HEK293T (cell line): ENCODE data around the gene CCDC158.

ENCODE experiments used
- ARNT ChIP-seq: fragments of 450-650 bp; IDR thresholded peaks from 2 replicates; pipeline ENCODE4 v1.6.1; 2017; ENCODE audit warnings: mild to moderate bottlenecking
- BHLHE40 ChIP-seq: fragments of 450-650 bp; IDR thresholded peaks from 2 replicates; pipeline ENCODE4 v1.6.1; 2016; ENCODE audit warnings: mild to moderate bottlenecking, moderate library complexity, borderline replicate concordance
- CTBP1 ChIP-seq: fragments of 450-650 bp; IDR thresholded peaks from 2 replicates; pipeline ENCODE4 v1.6.1; 2016; ENCODE audit warnings: borderline replicate concordance
- ELF4 ChIP-seq: fragments of 450-650 bp; IDR thresholded peaks from 2 replicates; pipeline ENCODE4 v1.6.1; 2017; ENCODE audit warnings: antibody characterized with exemption
- FOXA1 ChIP-seq: fragments of 450-650 bp; IDR thresholded peaks from 2 replicates; pipeline ENCODE4 v1.6.1; 2016; ENCODE audit warnings: mild to moderate bottlenecking
- FOXK2 ChIP-seq: fragments of 450-650 bp; IDR thresholded peaks from 2 replicates; pipeline ENCODE4 v1.6.1; 2016; ENCODE audit warnings: mild to moderate bottlenecking
- FOXM1 ChIP-seq: fragments of 450-650 bp; IDR thresholded peaks from 2 replicates; pipeline ENCODE4 v1.6.1; 2017; ENCODE audit warnings: mild to moderate bottlenecking, borderline replicate concordance
- LEF1 ChIP-seq: fragments of 450-650 bp; IDR thresholded peaks from 2 replicates; pipeline ENCODE4 v1.6.1; 2017; ENCODE audit warnings: mild to moderate bottlenecking, borderline replicate concordance
- NFRKB ChIP-seq: fragments of 450-650 bp; IDR thresholded peaks from 2 replicates; pipeline ENCODE4 v1.6.1; 2016; ENCODE audit warnings: mild to moderate bottlenecking, moderate library complexity
- PKNOX1 ChIP-seq: fragments of 450-650 bp; IDR thresholded peaks from 2 replicates; pipeline ENCODE4 v1.6.1; 2016
- SP1 ChIP-seq: fragments of 450-650 bp; IDR thresholded peaks from 2 replicates; pipeline ENCODE4 v1.6.1; 2017
- SUZ12 ChIP-seq: fragments of 450-650 bp; IDR thresholded peaks from 2 replicates; pipeline ENCODE4 v1.6.1; 2016; ENCODE audit warnings: mild to moderate bottlenecking
- TARDBP ChIP-seq: fragments of 450-650 bp; IDR thresholded peaks from 2 replicates; pipeline ENCODE4 v1.6.1; 2016
- ZNF384 ChIP-seq: fragments of 450-650 bp; IDR thresholded peaks from 2 replicates; pipeline ENCODE4 v1.6.1; 2016

- TF ChIP-seq FOXM1 (no peak), TARDBP (no peak), LEF1 (no peak), SUZ12 (no peak), PKNOX1 (no peak), FOXK2 (no peak), SP1 (no peak), ZNF384 (no peak), ARNT (no peak), NFRKB (no peak), ELF4 (no peak), BHLHE40 (no peak), CTBP1 (no peak), FOXA1 (no peak)
Observed at GRCh38 chr4:76276813-76277212, 144.1 kb downstream of the CCDC158 start.
